AG04449 (cell line): ENCODE measurements around the gene MAP2K6.

ENCODE experiments used
- CTCF ChIA-PET: fragments of 350-600 bp; formaldehyde crosslinking; extraction: SDS; loops from one replicate; lab custom pipeline; 2021; ENCODE audit warnings: antibody characterized with exemption; lab: Yijun Ruan, JAX
- POLR2A ChIA-PET: fragments of 400-600, 350-600 bp; formaldehyde crosslinking; extraction: SDS; loops from one replicate; lab custom pipeline; 2020; ENCODE audit warnings: antibody characterized with exemption, inconsistent platforms; lab: Yijun Ruan, JAX
- DNase-seq: peaks from one replicate; pipeline ENCODE4 v3.0.0-alpha.2; 2010; ENCODE audit warnings: low read depth, low spot score
- H3K4me3 ChIP-seq: 2 replicates; pipeline ENCODE4 v1.5.1; 2011; ENCODE audit warnings: low read depth, mild to moderate bottlenecking, control low read depth, low read length
- TF ChIP-seq, protein P1 (sequence below): IDR thresholded peaks from one replicate; pipeline ENCODE4 v1.5.1; 2011; ENCODE audit warnings: mild to moderate bottlenecking, moderate library complexity, low read length, control low read depth, inconsistent platforms; ENCODE audit not compliant: insufficient read depth; ENCODE audit errors: missing control alignments

Gene MAP2K6

DNA sequence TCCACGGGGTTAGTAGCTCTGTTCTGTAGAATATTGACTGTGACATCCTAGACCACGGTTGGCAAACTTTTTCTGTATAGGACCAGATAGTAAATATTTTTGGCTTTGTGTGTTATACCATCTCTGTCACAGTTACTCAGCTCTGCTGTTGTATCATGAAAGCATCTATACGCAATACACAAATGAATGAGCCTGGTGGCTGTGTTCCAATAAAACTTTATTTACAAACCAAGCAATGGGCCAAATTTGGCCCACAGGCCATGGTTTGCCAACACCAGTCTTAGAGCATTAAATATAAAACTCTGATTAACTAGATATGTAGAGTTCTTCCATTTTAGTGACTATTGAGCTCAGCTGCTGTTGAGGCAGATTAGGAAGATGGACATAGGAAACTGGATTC lies 132.7 kb downstream of the MAP2K6 start:
- POLR2A ChIA-PET, result no interaction called here
- CTCF ChIA-PET, result interaction anchor here (2.0 kb wide), 1 partner anchor 21 kb away, joined by 4 read pairs; no protein-coding TSS in a partner anchor
- TF ChIP-seq, protein P1, sequence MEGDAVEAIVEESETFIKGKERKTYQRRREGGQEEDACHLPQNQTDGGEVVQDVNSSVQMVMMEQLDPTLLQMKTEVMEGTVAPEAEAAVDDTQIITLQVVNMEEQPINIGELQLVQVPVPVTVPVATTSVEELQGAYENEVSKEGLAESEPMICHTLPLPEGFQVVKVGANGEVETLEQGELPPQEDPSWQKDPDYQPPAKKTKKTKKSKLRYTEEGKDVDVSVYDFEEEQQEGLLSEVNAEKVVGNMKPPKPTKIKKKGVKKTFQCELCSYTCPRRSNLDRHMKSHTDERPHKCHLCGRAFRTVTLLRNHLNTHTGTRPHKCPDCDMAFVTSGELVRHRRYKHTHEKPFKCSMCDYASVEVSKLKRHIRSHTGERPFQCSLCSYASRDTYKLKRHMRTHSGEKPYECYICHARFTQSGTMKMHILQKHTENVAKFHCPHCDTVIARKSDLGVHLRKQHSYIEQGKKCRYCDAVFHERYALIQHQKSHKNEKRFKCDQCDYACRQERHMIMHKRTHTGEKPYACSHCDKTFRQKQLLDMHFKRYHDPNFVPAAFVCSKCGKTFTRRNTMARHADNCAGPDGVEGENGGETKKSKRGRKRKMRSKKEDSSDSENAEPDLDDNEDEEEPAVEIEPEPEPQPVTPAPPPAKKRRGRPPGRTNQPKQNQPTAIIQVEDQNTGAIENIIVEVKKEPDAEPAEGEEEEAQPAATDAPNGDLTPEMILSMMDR, result no peak

DNA sequence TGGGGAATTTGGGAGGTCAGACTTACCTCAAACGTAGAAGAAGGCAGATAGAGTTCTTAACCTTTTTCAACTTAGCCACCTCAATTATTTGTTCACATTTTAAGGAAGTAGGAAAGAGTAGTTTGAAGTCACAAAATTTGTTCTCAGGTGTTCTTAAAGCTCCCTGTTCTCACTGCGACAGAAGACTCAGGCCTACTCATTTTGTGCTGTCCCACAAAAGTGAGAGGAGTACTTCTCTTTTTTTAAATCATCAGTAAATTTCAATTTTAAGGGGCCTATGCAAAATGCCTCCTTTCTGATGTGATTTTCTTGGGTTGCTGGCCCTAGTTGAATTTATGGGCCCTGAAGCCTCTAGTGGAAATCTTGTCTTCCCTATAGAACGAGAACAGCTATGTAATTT lies 133.4 kb downstream of the MAP2K6 start:
- CTCF ChIA-PET, result interaction anchor here (2.0 kb wide), 1 partner anchor 20 kb away, joined by 4 read pairs; no protein-coding TSS in a partner anchor
- POLR2A ChIA-PET, result no interaction called here
- no peak overlapping the region for H3K4me3 ChIP-seq
- TF ChIP-seq, protein P1, result no peak
- DNase-seq, result no peak

More for the DNA sequence above, 132.7 kb downstream of the MAP2K6 start:
- DNase-seq, result no peak
- H3K4me3 ChIP-seq, result no peak overlapping the region

DNA sequence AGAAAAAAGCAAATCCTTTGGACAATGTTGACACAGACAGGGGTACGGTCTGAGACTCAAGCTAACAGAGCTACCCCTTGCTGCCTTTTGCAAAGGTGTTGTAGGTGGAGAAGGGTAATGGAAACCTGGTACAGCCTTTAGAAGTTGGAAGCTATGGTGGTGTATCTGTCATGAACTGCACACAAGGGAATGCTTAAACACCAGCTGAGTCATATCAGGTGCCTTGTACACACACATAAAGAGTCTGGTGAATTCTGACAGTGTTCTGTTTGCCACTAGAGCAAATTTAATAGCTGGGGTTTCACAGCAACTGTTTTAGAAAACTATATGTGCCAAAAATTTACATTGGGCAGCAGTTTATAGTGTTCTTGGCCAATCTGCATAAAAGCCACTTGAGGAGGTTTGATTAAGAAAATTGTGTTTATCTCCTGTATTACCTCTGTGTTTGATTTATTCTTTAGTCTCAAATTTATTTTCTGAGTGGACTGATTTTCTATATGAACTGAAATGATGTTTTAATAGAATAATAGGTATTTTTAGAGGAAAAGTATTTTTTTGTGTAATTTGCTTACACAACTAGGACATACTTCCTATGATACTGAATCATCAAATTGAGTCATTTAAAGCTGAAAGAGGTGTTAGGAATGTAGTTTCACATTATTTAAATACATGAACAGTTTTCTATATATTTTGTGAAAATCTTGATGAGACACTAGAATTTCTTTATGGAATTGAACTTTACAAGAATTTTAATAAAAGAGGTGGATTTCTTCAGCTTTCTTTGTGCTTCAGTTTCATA lies 136.9 kb downstream of the MAP2K6 start:
- ChIA-PET POLR2A (no interaction called here), CTCF (interaction anchor here (0.8 to 1.7 kb wide), 2 partner anchors 25 to 56 kb away, joined by 3 to 4 read pairs; no protein-coding TSS in a partner anchor)
- no peak for DNase-seq
- H3K4me3 ChIP-seq, result no peak overlapping the region
- TF ChIP-seq, protein P1, result no peak

DNA sequence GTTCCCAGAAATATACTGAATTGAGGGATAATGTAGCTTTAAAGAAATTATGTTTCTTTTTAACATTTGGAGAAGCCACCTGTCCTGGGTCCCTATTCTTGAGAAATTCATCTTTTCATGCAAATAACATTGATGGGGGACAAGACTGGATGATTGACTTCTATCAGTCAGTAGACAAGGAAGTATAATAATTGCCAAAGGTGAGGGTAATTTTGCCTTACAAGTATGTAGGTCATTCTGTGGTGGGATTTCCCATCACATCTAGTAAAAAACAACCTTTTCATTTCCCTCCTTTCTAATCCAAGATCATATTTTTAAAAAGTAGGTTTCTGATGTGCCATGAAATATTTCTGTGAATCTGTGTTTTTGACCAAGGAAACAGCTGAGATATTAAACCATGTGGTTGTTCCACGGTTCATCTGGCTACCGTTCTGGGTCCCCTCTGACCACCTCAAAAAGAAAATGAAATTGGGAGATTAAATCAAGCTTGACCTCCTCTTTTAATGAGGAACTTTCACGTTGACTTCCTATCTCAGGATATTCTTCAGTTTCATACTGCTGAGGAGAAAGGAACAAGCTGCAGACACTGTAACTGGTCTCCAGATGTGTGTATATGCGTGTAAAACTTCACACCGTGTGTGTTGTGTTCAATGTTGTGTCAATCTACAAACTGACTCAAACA lies 138.6 kb downstream of the MAP2K6 start:
- TF ChIP-seq, protein P1, result no peak
- POLR2A ChIA-PET, result no interaction called here

DNA sequence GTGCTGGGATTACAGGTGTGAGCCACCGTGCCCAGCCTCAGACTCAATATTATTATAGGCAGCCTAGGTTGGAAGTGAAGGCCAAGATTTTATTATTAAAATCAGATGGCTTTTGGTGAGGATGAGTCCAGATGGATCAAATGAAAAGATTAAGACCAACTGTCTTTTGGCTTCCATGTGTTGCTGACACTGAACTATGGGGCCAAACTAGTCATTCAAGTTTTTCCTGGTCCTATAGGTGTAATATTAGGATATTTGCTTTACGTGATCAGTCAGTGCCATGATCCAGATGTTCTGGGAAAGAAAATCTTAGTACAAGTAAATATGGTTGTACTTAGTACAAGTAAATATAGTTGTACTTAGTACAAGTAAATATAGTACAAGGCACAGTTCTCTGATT lies 140.6 kb downstream of the MAP2K6 start:
- no peak for DNase-seq
- no peak overlapping the region for H3K4me3 ChIP-seq
- CTCF ChIA-PET, result no interaction called here
- TF ChIP-seq, protein P1, result no peak
- POLR2A ChIA-PET, result no interaction called here

More for the DNA sequence above, 138.6 kb downstream of the MAP2K6 start:
- CTCF ChIA-PET, result interaction anchor here (1.1 to 1.7 kb wide), 3 partner anchors 14 to 27 kb away, joined by 3 to 4 read pairs (median 3); no protein-coding TSS in a partner anchor
- no peak overlapping the region for H3K4me3 ChIP-seq
- no peak for DNase-seq

DNA sequence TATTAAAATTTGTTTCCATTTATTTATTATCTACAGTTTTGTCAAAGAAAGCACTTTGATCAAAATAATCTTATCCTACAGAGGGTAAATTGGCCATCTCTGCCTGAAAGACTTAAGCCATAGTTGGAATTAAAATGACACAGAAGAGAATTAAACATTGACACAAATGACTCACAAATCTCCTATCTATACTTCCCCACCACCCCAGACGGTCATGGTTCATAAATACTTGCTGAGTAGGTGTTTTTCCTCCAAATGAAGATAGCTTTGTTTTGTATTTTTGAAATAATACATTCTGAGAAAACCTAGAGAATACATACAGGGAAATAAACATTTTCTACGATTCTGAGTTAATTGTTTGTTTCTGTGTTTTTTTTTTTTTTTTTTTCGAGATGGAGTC lies 142.8 kb downstream of the MAP2K6 start:
- no peak for DNase-seq
- CTCF ChIA-PET, result no interaction called here
- POLR2A ChIA-PET, result no interaction called here

More for the DNA sequence above, 142.8 kb downstream of the MAP2K6 start:
- TF ChIP-seq, protein P1, result no peak
- no peak overlapping the region for H3K4me3 ChIP-seq
